ENCODE data around the gene CHRNA9.

The CHRNA9 gene

DNA sequence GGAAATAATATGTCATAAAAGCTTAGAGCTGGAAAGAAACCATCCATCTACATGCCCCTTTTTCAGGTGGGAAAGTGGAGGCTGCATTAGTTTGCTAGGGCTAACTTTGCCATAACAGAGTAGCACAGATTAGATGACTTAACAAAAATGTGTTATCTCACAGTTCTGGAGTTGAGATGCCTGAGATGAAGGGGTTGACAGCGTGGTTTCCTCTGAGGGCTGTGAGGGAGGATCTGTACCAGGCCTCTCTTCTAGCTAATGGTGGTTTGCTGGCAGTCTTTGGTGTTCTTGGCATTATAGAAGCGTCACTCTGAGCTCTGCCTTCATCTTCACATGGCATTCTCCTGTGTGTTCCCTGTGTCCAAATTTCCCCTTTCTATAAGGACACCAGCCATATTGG is 2.4 kb downstream of the CHRNA9 start:
- DNase-seq (ENCODE audit: low spot score), result no peak

DNA sequence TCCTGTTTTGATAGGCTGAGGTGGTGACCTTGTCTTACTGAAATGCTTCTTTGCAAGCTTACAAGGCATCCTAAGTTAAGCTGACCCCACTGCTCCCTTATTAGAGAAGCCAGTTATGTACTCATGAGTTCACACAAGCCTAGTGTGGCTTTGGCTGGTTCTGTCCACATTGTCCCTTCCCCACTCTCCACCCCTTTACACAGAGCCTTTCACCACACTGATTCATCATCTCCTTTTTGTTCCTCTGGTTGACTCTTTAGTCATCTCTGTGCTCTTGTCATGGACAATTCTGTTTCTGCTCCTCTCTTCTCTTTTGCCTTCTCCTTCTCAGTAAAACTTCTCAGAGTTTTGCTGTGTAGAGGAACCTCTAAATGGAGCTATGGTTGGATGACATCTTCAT is 4.9 kb downstream of the CHRNA9 start:
- no peak for DNase-seq (ENCODE audit: low spot score)

- no peak for DNase-seq (ENCODE audit: low spot score)
Measured at GRCh38 chr4:40347472-40347871, 12.3 kb downstream of the CHRNA9 start.

GRCh38 chr4:40348000-40348399 is 12.9 kb downstream of the CHRNA9 start:
- DNase-seq (ENCODE audit: low spot score), result no peak

GRCh38 chr4:40349561-40350198 is 14.5 kb downstream of the CHRNA9 start:
- DNase-seq (ENCODE audit: low spot score), result no peak

DNA sequence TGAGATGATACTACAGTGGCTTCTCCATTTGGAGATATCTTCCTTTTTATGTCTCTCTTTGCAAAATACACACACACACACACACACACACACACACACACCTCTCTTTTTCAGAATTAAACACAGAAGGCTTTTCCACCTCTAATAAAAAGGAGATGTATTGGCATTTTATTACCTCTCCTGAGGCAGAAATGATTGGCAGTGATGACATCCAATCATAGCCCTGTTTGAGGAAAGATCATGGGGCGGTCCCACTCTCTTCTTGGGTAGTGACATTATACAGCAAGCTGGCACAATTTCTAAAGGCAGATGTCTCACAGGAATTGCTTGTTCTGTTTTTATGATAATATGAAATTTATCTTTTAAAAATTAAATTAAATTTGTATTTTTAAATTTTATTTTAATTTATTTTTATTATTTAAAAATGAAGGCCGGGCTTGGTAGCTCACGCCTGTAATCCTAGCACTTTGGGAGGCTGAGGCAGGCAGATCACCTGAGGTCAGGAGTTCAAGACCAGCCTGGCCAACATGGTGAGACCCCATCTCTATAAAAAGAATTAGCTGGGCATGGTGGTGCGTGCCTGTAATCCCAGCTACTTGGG is 15.6 kb downstream of the CHRNA9 start:
- DNase-seq (ENCODE audit: low spot score), result no peak

DNA sequence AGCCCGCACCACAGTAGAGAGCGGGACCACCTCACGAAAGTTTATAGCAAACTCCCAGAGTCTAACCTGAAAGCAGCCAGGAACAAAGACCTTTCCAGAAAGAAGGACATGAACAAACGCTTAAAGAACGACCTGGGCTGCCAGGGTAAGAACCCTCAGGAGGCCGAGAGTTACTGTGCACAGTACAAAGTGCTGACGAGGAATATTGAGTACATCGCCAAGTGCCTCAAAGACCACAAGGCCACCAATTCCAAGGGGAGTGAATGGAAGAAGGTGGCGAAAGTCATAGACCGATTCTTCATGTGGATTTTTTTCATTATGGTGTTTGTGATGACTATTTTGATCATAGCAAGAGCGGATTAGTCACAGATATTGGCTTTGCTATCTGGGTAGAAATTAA is 19.0 kb downstream of the CHRNA9 start:
- no peak for DNase-seq (ENCODE audit: low spot score)

GRCh38 chr4:40355131-40355530 is 20.0 kb downstream of the CHRNA9 start:
- DNase-seq (ENCODE audit: low spot score), result no peak

GRCh38 chr4:40357738-40358137 is 22.6 kb downstream of the CHRNA9 start:
- DNase-seq (ENCODE audit: low spot score), result no peak

- no peak for DNase-seq (ENCODE audit: low spot score)
Measured at GRCh38 chr4:40361338-40361737, 26.2 kb downstream of the CHRNA9 start.

DNA sequence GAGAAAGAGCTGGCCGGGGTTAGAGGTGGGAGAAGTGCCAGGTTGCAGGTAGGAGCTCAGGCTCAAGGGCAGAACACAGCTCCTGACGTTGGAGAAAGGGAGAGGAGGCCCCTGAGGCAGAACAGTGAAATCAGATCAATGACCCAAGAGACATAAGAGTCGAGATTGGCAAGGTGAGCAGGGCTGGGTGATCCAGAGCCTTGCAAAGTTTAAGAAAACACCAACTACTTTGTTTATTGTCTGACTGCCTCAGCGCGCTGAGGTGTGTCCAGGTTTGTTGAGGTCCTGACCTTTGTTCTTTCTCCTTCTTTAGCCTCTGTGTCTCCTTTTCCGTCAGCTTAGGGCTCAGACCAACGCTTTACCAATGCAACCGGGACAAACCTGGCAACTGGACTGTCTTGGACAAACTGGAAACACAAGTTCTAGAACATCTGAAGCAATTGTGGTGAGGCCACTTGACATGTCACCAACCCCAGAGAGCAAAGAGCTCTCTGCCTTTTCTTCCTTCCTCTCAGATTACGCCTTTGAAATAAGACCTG is 28.3 kb downstream of the CHRNA9 start:
- no peak for DNase-seq (ENCODE audit: low spot score)

DNA sequence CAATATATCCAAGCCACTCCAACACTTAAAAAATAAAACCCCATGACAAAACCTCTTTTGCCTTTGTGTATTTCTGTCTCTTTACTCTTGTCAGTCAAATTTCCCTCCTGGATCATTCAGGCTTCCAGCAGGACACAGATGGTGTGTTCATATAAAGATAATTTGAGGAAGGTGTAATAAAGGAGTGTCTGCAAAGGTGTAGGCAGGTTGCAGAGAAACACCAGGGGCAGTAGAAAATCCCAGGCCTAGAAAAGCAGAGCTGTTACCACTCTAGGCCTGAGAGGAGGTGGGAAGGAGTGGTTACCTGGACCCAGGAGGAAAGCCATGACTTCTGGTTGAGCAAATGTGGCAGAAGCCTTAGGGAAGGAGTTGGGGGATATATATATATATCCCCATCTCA is 28.8 kb downstream of the CHRNA9 start:
- DNase-seq (ENCODE audit: low spot score), result no peak

DNA sequence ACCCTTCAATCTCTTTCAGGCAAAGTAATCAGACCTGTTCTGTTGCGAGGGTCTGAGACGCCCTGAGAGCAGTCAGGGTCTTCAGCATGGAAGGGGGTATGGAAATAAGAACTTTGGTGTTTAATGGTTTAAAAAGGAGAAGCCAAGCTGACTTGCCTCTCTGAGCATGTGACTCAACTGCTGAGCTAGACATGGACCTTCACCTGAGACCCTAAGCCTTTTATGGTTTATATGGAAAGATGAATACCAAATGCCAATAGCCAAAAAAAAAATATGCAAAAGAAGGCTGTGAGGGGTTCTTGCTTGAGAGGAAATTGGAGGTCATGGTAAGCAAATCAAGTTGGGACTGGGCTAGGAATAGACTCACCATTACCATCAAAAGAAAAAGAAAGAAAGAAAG is 30.6 kb downstream of the CHRNA9 start:
- no peak for DNase-seq (ENCODE audit: low spot score)

DNA sequence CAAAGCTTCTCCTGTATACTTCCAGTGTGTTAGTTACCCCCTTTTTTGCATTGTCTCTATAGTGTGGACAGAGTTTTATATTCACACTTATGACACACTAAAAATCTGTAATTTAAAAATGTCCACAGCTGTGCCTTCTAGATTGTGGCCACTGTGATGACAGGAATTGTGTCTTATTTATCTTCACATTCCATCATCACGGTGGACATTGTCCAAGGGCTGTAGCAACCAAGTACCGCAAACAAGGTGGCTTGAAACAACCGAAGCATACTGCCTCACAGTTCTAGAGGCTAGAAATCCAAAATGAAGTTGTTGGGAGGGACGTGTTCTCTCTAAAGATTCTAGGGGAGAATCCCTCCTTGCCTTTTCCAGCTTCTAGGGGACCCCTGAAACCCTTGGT is 32.3 kb downstream of the CHRNA9 start:
- no peak for DNase-seq (ENCODE audit: low spot score)

GRCh38 chr4:40369437-40370274 is 34.5 kb downstream of the CHRNA9 start:
- no peak for DNase-seq (ENCODE audit: low spot score)

DNA sequence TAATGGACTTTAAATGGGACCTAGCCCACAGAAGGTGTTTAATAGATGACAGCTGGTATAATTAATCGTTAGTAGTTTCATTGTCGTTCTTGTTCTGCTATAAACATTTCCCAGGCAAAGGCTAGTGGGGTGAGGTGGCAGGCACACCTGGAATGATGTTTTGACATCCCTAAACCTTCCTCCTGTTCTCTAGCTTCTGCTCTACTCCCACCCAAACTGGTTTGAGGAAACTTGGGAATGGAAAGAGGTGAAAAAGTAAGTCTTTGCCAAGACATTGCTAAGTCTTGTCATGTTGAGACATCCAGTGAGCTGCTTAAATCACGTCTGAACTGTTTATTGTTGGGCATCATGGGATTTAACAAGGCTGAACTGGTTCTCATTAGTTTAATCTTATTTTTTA is 37.5 kb downstream of the CHRNA9 start:
- DNase-seq (ENCODE audit: low spot score), result no peak

GRCh38 chr4:40373636-40374035 is 38.5 kb downstream of the CHRNA9 start:
- no peak for DNase-seq (ENCODE audit: low spot score)

DNA sequence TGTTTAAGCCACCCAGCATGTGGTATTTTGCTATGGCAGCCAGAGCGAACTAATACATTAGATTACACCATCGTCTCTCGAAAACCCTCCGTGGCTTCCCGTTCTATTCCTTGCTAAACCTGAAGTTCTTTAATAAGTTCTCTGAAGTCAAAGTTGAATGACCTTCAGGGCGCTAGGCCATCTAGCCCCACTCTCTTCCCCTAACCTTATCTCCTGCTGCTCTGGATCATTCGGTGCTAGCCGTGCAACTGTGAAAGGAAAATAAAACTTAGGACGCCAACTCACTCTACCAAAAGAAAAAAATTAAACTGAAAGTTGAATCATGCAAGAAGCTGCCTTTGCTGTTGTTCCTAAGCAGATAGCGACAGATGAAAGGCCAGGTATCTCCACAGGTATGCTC is 40.0 kb downstream of the CHRNA9 start:
- DNase-seq (ENCODE audit: low spot score), result no peak

GRCh38 chr4:40375620-40376019 is 40.5 kb downstream of the CHRNA9 start:
- no peak for DNase-seq (ENCODE audit: low spot score)

DNA sequence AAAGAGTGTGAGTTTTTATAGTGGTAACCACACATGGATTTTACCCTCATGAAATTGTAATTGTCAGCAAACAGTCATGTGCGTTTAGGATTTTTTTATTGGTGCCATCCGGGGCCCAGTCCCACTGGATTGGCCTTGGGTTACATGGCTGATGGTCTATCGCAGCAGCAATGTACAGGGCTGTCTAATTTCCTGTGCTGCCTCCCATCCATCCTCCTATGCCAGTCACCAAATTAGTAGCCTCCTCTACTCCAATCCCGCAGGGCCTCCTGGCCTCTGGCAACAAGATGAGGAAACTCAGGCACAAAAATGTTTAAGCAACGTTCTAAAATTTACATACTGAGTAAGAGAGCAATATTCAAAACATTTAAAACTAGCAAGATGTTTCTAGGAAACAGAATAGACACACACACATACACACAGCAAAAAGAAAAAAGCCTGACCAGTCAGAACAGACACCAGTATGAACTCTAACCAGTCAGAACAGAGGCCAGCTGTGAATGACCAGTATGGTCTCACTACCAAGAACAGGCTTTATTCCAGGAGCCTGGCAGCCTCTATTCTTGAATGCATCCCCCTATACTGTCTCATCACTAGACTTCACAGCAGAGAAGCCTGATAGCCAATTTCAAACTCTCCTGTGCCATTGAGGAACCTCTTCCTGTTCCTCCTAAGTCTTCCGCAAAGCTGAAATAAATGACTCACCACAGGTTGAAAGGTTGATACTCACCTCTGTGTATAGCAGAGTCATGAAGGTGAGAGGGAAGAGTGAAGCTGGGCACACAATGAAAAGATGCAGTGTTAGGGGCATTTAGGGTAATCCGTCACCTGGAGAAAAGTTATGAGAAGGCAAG is 42.6 kb downstream of the CHRNA9 start:
- DNase-seq (ENCODE audit: low spot score), result no peak

DNA sequence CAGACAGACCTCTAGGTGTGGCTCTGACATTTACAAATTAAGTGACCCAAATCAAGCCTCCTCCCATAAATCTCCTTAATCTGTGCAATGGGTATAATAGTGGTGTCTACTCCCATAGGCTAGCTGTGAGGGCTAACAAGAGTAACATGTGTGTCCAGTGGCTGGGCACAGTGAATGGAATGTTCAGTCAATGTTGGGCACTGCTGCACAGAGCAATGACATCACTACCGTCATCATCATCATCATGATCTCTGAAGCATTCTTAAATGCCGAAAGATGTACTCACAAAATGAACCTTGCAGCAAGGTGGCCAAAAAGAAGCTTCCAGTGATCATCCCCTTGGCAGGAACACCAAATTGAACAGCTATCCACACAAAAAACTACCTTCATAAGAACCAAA is 43.5 kb downstream of the CHRNA9 start:
- no peak for DNase-seq (ENCODE audit: low spot score)

DNA sequence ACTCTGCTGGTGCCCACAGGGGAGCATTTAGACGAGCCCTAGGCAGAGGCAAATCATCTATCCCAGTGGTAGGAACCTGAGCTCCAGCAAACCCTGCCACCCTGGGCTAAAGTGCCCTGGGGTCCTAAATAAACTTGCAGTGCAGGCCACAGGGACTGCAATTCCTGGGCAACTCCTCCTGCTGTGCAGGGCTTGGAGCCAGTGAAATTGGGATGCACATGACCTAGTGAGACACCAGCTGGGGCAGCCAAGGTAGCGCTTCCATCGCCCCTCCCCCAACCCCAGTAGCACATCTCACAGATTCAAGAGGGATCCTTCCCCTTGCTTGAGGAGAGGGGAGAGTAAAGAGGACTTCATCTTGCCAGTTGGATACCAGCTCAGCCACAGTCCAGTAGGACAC is 44.1 kb downstream of the CHRNA9 start:
- no peak for DNase-seq (ENCODE audit: low spot score)
